ENCODE measurements around the gene NMNAT1.
"Not testable (repeated sequence)": the region's sequence is repeated elsewhere in the genome, so short reads cannot be mapped to it uniquely, and the experiment has no call there.

Gene NMNAT1

GRCh38 chr1:9922342-9922741, 20.9 kb upstream of the NMNAT1 start:
- DNase-seq: no peak

GRCh38 chr1:9927259-9927658, 16.0 kb upstream of the NMNAT1 start:
- DNase-seq: no peak

GRCh38 chr1:9929431-9930385, 13.6 kb upstream of the NMNAT1 start:
- DNase-seq: peak; percentile 61 to 87

- peak in 1 of 2 donors; percentile 5 for DNase-seq
Measured at GRCh38 chr1:9942399-9942938, 806 bp upstream of the NMNAT1 start.

GRCh38 chr1:9946315-9946714, 3.0 kb downstream of the NMNAT1 start:
- DNase-seq: no peak

GRCh38 chr1:9957726-9958125, 14.5 kb downstream of the NMNAT1 start:
- DNase-seq: no peak

GRCh38 chr1:9960011-9960410, 16.7 kb downstream of the NMNAT1 start:
- DNase-seq: no peak

- DNase-seq: no peak
Measured at GRCh38 chr1:9960706-9961562, 17.7 kb downstream of the NMNAT1 start.

GRCh38 chr1:9984253-9984652, 41.0 kb downstream of the NMNAT1 start:
- DNase-seq: no peak

- no peak for DNase-seq
Measured at GRCh38 chr1:9985001-9985400, 41.7 kb downstream of the NMNAT1 start.

- no peak for DNase-seq
Measured at GRCh38 chr1:9989773-9990172, 46.5 kb downstream of the NMNAT1 start.

GRCh38 chr1:9990944-9991343, 47.7 kb downstream of the NMNAT1 start:
- DNase-seq: no peak

- DNase-seq: no peak
Measured at GRCh38 chr1:9992910-9993309, 49.6 kb downstream of the NMNAT1 start.

- no peak for DNase-seq
Measured at GRCh38 chr1:9993561-9994075, 50.3 kb downstream of the NMNAT1 start.

GRCh38 chr1:9996624-9997582, 53.6 kb downstream of the NMNAT1 start, which contains the start of gene RBP7:
RBP7 (plus strand) TSS chr1:9997228; CDS start chr1:9997259, 31 bp downstream.
- DNase-seq: no peak

- peak; percentile 24 to 62 for DNase-seq
Measured at GRCh38 chr1:10001016-10001665, 57.9 kb downstream of the NMNAT1 start.

GRCh38 chr1:10005248-10005647, 62.0 kb downstream of the NMNAT1 start:
- not testable (repeated sequence) for DNase-seq

- no peak for DNase-seq
Measured at GRCh38 chr1:10007169-10007568, 63.9 kb downstream of the NMNAT1 start.

GRCh38 chr1:10014016-10014415, 70.7 kb downstream of the NMNAT1 start:
- no peak for DNase-seq

- DNase-seq: no peak
Measured at GRCh38 chr1:10019561-10019960, 76.3 kb downstream of the NMNAT1 start.

GRCh38 chr1:10020086-10020485, 76.8 kb downstream of the NMNAT1 start:
- DNase-seq: no peak
